Osteoblast (primary cell): ENCODE measurements around the gene SPIN1. TPM values are rescaled to one million over a fixed set of nuclear protein-coding genes. Genes with fewer than 3 reads are reported as not detected.

Experiments
- DNase-seq: peaks from one replicate; pipeline ENCODE4 v3.0.0; 2011; ENCODE audit warnings: low spot score, mixed read lengths; ENCODE audit not compliant: insufficient read length; ENCODE audit errors: missing footprints
- H2AFZ ChIP-seq: 2 replicates; pipeline ENCODE4 v1.6.0; 2011; ENCODE audit warnings: mild to moderate bottlenecking, low read length
- H3K27ac ChIP-seq: 2 replicates; pipeline ENCODE4 v1.5.1; 2011; ENCODE audit warnings: mild to moderate bottlenecking, low read depth, low read length, moderate library complexity
- H3K27me3 ChIP-seq: 2 replicates; pipeline ENCODE4 v1.6.0; 2012; ENCODE audit warnings: mild to moderate bottlenecking, control low read depth, inconsistent platforms, low read length, moderate library complexity; ENCODE audit not compliant: insufficient read depth
- H3K36me3 ChIP-seq: 2 replicates; pipeline ENCODE4 v1.5.1; 2011; ENCODE audit warnings: mild to moderate bottlenecking, low read length, control low read depth, moderate library complexity; ENCODE audit not compliant: insufficient read depth
- H3K4me1 ChIP-seq: 2 replicates; pipeline ENCODE4 v1.5.1; 2011; ENCODE audit warnings: mild to moderate bottlenecking, low read length, control low read depth, moderate library complexity; ENCODE audit not compliant: insufficient read depth
- H3K4me2 ChIP-seq: 2 replicates; pipeline ENCODE4 v1.6.0; 2011; ENCODE audit warnings: mild to moderate bottlenecking, low read length; ENCODE audit not compliant: insufficient read depth
- H3K4me3 ChIP-seq: fragments of 200-600 bp; sonication (generic); 3 replicates; pipeline ENCODE4 v1.5.1; 2012; ENCODE audit warnings: mild to moderate bottlenecking, low read length, inconsistent platforms; ENCODE audit not compliant: insufficient read depth
- H3K79me2 ChIP-seq: 2 replicates; pipeline ENCODE4 v1.6.0; 2012; ENCODE audit warnings: mild to moderate bottlenecking, low read length, control low read depth, inconsistent platforms; ENCODE audit not compliant: insufficient read depth
- H3K9me3 ChIP-seq: 2 replicates; pipeline ENCODE4 v1.5.1; 2011; ENCODE audit warnings: low read depth, low read length, control low read depth
- H4K20me1 ChIP-seq: 2 replicates; pipeline ENCODE4 v1.6.0; 2012; ENCODE audit warnings: mild to moderate bottlenecking, low read length, control low read depth; ENCODE audit not compliant: insufficient read depth
- CTCF ChIP-seq: IDR thresholded peaks from 2 replicates; pipeline ENCODE4 v1.5.1; 2011; ENCODE audit warnings: mild to moderate bottlenecking, low read depth, low read length, moderate library complexity; ENCODE audit errors: extremely low read depth
- total RNA-seq: library from RNA; depleted of rRNA; stranded (reverse); fragments of >200 nt; gene quantifications from 2 replicates; pipeline ENCODE4 v1.2.3, GENCODE V29; 2012

Gene SPIN1
- total RNA-seq, 1 donor, result 162 TPM

- Histone ChIP-seq H3K36me3 (peaks cover 45% of the 10 kb centered on the region), H3K27ac (no peak overlapping the region), H3K4me2 (no peak overlapping the region), H3K79me2 (peaks cover 90% of the 10 kb centered on the region), H3K9me3 (no peaks in the 10 kb centered on the region), H3K4me3 (no peak overlapping the region), H2AFZ (no peak overlapping the region), H4K20me1 (peaks cover 11% of the 10 kb centered on the region), H3K27me3 (no peaks in the 10 kb centered on the region), H3K4me1 (peaks cover 12% of the 10 kb centered on the region)
- DNase-seq, result no peak
- no peak for TF ChIP-seq CTCF
Measured at GRCh38 chr9:88437210-88438146, 49.2 kb downstream of the SPIN1 start.

- no peak overlapping the region for H3K4me2 ChIP-seq
- H3K79me2 ChIP-seq, result peaks cover 89% of the 10 kb centered on the region
- no peaks in the 10 kb centered on the region for H3K27me3 ChIP-seq
- peaks cover 38% of the 10 kb centered on the region for H3K36me3 ChIP-seq
- no peak overlapping the region for H3K4me3 ChIP-seq
- peaks cover 12% of the 10 kb centered on the region for H3K4me1 ChIP-seq
- no peaks in the 10 kb centered on the region for H3K9me3 ChIP-seq
- no peak for TF ChIP-seq CTCF
- no peak overlapping the region for H3K27ac ChIP-seq
- DNase-seq, result no peak
- no peak overlapping the region for H2AFZ ChIP-seq
- peaks cover 8% of the 10 kb centered on the region for H4K20me1 ChIP-seq
Measured at GRCh38 chr9:88438811-88439210, 50.6 kb downstream of the SPIN1 start.

GRCh38 chr9:88441301-88442007 lies 53.2 kb downstream of the SPIN1 start:
- Histone ChIP-seq H2AFZ (no peak overlapping the region), H3K27me3 (no peaks in the 10 kb centered on the region), H3K4me1 (peaks cover 4% of the 10 kb centered on the region), H3K27ac (no peak overlapping the region), H3K36me3 (peaks cover 19% of the 10 kb centered on the region), H4K20me1 (peaks cover 13% of the 10 kb centered on the region), H3K4me2 (no peak overlapping the region), H3K79me2 (peaks cover 89% of the 10 kb centered on the region), H3K4me3 (no peak overlapping the region), H3K9me3 (no peaks in the 10 kb centered on the region)
- DNase-seq, result no peak
- no peak for TF ChIP-seq CTCF

GRCh38 chr9:88443480-88444113 lies 55.4 kb downstream of the SPIN1 start:
- no peak overlapping the region for H2AFZ ChIP-seq
- H3K9me3 ChIP-seq, result no peaks in the 10 kb centered on the region
- peaks cover 23% of the 10 kb centered on the region for H4K20me1 ChIP-seq
- no peaks in the 10 kb centered on the region for H3K27me3 ChIP-seq
- no peak for TF ChIP-seq CTCF
- no peak overlapping the region for H3K4me2 ChIP-seq
- H3K79me2 ChIP-seq, result peaks cover 92% of the 10 kb centered on the region
- DNase-seq, result no peak
- H3K36me3 ChIP-seq, result peaks cover 11% of the 10 kb centered on the region
- no peak overlapping the region for H3K4me3 ChIP-seq
- H3K27ac ChIP-seq, result no peak overlapping the region
- H3K4me1 ChIP-seq, result peaks cover 4% of the 10 kb centered on the region
